ENCODE data around the gene CALN1. TPM values are rescaled to one million over a fixed set of nuclear protein-coding genes. Genes with fewer than 3 reads are reported as not detected.

CALN1 gene
- polyA plus RNA-seq, 1 donor from 2014 or later = 7.8 TPM

GRCh38 chr7:72028267-72028666, 383.9 kb downstream of the CALN1 start:
- Histone ChIP-seq H3K36me3 (ENCODE audit: insufficient read depth, low read length) (no peaks in the 10 kb centered on the region), H4K20me1 (ENCODE audit: insufficient read depth) (no peaks in the 10 kb centered on the region), H3K4me2 (ENCODE audit: low read length) (no peak overlapping the region), H3K9me2 (ENCODE audit: insufficient read depth, low read length) (no peaks in the 10 kb centered on the region), H3K4me3 (ENCODE audit: low read length) (no peak overlapping the region), H3K9me3 (ENCODE audit: low read length) (no peaks in the 10 kb centered on the region), H3F3A (ENCODE audit: insufficient read depth, low read length, poor library complexity, severe bottlenecking) (no peaks in the 10 kb centered on the region), H2AFZ (ENCODE audit: low read depth, low read length) (no peak overlapping the region), H3K27me3 (ENCODE audit: insufficient read depth, low read depth, low read length) (no peaks in the 10 kb centered on the region), H3K79me2 (replicated peaks; ENCODE audit: insufficient read depth, low read length) (no peaks in the 10 kb centered on the region), H3K9ac (ENCODE audit: low read length) (no peak overlapping the region), H3K27ac (ENCODE audit: low read length) (no peak overlapping the region)
- TF ChIP-seq, protein P1, sequence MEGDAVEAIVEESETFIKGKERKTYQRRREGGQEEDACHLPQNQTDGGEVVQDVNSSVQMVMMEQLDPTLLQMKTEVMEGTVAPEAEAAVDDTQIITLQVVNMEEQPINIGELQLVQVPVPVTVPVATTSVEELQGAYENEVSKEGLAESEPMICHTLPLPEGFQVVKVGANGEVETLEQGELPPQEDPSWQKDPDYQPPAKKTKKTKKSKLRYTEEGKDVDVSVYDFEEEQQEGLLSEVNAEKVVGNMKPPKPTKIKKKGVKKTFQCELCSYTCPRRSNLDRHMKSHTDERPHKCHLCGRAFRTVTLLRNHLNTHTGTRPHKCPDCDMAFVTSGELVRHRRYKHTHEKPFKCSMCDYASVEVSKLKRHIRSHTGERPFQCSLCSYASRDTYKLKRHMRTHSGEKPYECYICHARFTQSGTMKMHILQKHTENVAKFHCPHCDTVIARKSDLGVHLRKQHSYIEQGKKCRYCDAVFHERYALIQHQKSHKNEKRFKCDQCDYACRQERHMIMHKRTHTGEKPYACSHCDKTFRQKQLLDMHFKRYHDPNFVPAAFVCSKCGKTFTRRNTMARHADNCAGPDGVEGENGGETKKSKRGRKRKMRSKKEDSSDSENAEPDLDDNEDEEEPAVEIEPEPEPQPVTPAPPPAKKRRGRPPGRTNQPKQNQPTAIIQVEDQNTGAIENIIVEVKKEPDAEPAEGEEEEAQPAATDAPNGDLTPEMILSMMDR (IDR thresholded peaks at IDR 0.05; ENCODE audit: poor library complexity, severe bottlenecking) = no peak
- no peak for TF ChIP-seq EZH2 (IDR thresholded peaks at IDR 0.05; ENCODE audit: borderline replicate concordance, insufficient read depth, low read length, poor library complexity, severe bottlenecking)
- TF ChIP-seq, protein P2, sequence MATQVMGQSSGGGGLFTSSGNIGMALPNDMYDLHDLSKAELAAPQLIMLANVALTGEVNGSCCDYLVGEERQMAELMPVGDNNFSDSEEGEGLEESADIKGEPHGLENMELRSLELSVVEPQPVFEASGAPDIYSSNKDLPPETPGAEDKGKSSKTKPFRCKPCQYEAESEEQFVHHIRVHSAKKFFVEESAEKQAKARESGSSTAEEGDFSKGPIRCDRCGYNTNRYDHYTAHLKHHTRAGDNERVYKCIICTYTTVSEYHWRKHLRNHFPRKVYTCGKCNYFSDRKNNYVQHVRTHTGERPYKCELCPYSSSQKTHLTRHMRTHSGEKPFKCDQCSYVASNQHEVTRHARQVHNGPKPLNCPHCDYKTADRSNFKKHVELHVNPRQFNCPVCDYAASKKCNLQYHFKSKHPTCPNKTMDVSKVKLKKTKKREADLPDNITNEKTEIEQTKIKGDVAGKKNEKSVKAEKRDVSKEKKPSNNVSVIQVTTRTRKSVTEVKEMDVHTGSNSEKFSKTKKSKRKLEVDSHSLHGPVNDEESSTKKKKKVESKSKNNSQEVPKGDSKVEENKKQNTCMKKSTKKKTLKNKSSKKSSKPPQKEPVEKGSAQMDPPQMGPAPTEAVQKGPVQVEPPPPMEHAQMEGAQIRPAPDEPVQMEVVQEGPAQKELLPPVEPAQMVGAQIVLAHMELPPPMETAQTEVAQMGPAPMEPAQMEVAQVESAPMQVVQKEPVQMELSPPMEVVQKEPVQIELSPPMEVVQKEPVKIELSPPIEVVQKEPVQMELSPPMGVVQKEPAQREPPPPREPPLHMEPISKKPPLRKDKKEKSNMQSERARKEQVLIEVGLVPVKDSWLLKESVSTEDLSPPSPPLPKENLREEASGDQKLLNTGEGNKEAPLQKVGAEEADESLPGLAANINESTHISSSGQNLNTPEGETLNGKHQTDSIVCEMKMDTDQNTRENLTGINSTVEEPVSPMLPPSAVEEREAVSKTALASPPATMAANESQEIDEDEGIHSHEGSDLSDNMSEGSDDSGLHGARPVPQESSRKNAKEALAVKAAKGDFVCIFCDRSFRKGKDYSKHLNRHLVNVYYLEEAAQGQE (IDR thresholded peaks at IDR 0.05; ENCODE audit: borderline replicate concordance) = no peak
- no peak for TF ChIP-seq EP300 (conservative IDR thresholded peaks at IDR 0.05; ENCODE audit: poor library complexity, severe bottlenecking)
- no peak for TF ChIP-seq POLR2AphosphoS5 (IDR thresholded peaks at IDR 0.05)
- TF ChIP-seq RAD21 (conservative IDR thresholded peaks at IDR 0.05) = no peak
- TF ChIP-seq MXI1 (conservative IDR thresholded peaks at IDR 0.05; ENCODE audit: poor library complexity, severe bottlenecking) = no peak
- TF ChIP-seq TAF1 (IDR thresholded peaks at IDR 0.05; ENCODE audit: low read depth) = no peak

GRCh38 chr7:72025381-72025960, 386.7 kb downstream of the CALN1 start:
- Histone ChIP-seq H3K36me3 (ENCODE audit: insufficient read depth, low read length) (no peaks in the 10 kb centered on the region), H3F3A (ENCODE audit: insufficient read depth, low read length, poor library complexity, severe bottlenecking) (no peaks in the 10 kb centered on the region), H3K9me2 (ENCODE audit: insufficient read depth, low read length) (no peaks in the 10 kb centered on the region), H4K20me1 (ENCODE audit: insufficient read depth) (no peaks in the 10 kb centered on the region), H3K27ac (ENCODE audit: low read length) (no peak overlapping the region), H3K9me3 (ENCODE audit: low read length) (no peaks in the 10 kb centered on the region), H3K9ac (ENCODE audit: low read length) (no peak overlapping the region), H2AFZ (ENCODE audit: low read depth, low read length) (no peak overlapping the region), H3K4me2 (ENCODE audit: low read length) (no peak overlapping the region), H3K27me3 (ENCODE audit: insufficient read depth, low read depth, low read length) (no peaks in the 10 kb centered on the region), H3K79me2 (replicated peaks; ENCODE audit: insufficient read depth, low read length) (no peaks in the 10 kb centered on the region), H3K4me3 (ENCODE audit: low read length) (no peak overlapping the region)
- TF ChIP-seq, protein P1 (IDR thresholded peaks at IDR 0.05; ENCODE audit: poor library complexity, severe bottlenecking) = no peak
- TF ChIP-seq SMC3 (conservative IDR thresholded peaks at IDR 0.05; ENCODE audit: poor library complexity) (no peak), TAF1 (IDR thresholded peaks at IDR 0.05; ENCODE audit: low read depth) (no peak), RAD21 (conservative IDR thresholded peaks at IDR 0.05) (no peak), MXI1 (conservative IDR thresholded peaks at IDR 0.05; ENCODE audit: poor library complexity, severe bottlenecking) (no peak), EP300 (conservative IDR thresholded peaks at IDR 0.05; ENCODE audit: poor library complexity, severe bottlenecking) (no peak)

Data from neural cell (in vitro differentiated cells).